GM04504 (cell line): ENCODE measurements around the gene ABCB9.

Experiments used
- DNase-seq: peaks from one replicate; pipeline ENCODE4 v3.0.0-alpha.2; 2012; ENCODE audit warnings: low read depth

Gene ABCB9

GRCh38 chr12:122994781-122995502 is 28.7 kb upstream of the ABCB9 start:
- DNase-seq: no peak

- no peak for DNase-seq
Observed at GRCh38 chr12:122994140-122994675, 27.9 kb upstream of the ABCB9 start.

GRCh38 chr12:122992386-122992785 is 26.1 kb upstream of the ABCB9 start:
- DNase-seq: no peak

- no peak for DNase-seq
Observed at GRCh38 chr12:122991623-122992275, 25.5 kb upstream of the ABCB9 start.

- DNase-seq: no peak
Observed at GRCh38 chr12:122990961-122991622, 24.8 kb upstream of the ABCB9 start.

GRCh38 chr12:122990561-122990960 is 24.3 kb upstream of the ABCB9 start:
- no peak for DNase-seq

- no peak for DNase-seq
Observed at GRCh38 chr12:122989874-122990419, 23.7 kb upstream of the ABCB9 start.

GRCh38 chr12:122989225-122989839 is 23.1 kb upstream of the ABCB9 start:
- no peak for DNase-seq

- no peak for DNase-seq
Observed at GRCh38 chr12:122988612-122989212, 22.4 kb upstream of the ABCB9 start.

GRCh38 chr12:122988036-122988435 is 21.8 kb upstream of the ABCB9 start:
- DNase-seq: no peak

GRCh38 chr12:122987086-122987951 is 21.1 kb upstream of the ABCB9 start:
- DNase-seq: no peak

- DNase-seq: no peak
Observed at GRCh38 chr12:122986258-122986871, 20.1 kb upstream of the ABCB9 start.

- DNase-seq: no peak
Observed at GRCh38 chr12:122985338-122986257, 19.3 kb upstream of the ABCB9 start.

GRCh38 chr12:122984612-122985337 is 18.5 kb upstream of the ABCB9 start:
- DNase-seq: no peak

GRCh38 chr12:122983789-122984515 is 17.7 kb upstream of the ABCB9 start:
- DNase-seq: no peak

GRCh38 chr12:122982963-122983788 is 16.9 kb upstream of the ABCB9 start:
- no peak for DNase-seq

GRCh38 chr12:122982477-122982815 is 16.2 kb upstream of the ABCB9 start:
- DNase-seq: no peak
